Measurements from ENCODE around the gene PAEP. TPM values are rescaled to one million over a fixed set of nuclear protein-coding genes. Genes with fewer than 3 reads are reported as not detected.

PAEP gene
- total RNA-seq, 1 donor from 2014 or later = not detected

- H3K4me3 ChIP-seq = no peak overlapping the region
- DNase-seq (ENCODE audit: low spot score in 2 of 2) = no peak
- no peak for TF ChIP-seq CTCF (IDR thresholded peaks at IDR 0.05)
- intact Hi-C loops (cut with DNase I) = no loop called here
- no peaks in the 10 kb centered on the region for H3K36me3 ChIP-seq
- H3K27me3 ChIP-seq = no peaks in the 10 kb centered on the region
- no peaks in the 10 kb centered on the region for H3K4me1 ChIP-seq
- no peaks in the 10 kb centered on the region for H3K9me3 ChIP-seq
- no peak overlapping the region for H3K27ac ChIP-seq
Measured at GRCh38 chr9:135613946-135614805, 52.6 kb downstream of the PAEP start.

DNA sequence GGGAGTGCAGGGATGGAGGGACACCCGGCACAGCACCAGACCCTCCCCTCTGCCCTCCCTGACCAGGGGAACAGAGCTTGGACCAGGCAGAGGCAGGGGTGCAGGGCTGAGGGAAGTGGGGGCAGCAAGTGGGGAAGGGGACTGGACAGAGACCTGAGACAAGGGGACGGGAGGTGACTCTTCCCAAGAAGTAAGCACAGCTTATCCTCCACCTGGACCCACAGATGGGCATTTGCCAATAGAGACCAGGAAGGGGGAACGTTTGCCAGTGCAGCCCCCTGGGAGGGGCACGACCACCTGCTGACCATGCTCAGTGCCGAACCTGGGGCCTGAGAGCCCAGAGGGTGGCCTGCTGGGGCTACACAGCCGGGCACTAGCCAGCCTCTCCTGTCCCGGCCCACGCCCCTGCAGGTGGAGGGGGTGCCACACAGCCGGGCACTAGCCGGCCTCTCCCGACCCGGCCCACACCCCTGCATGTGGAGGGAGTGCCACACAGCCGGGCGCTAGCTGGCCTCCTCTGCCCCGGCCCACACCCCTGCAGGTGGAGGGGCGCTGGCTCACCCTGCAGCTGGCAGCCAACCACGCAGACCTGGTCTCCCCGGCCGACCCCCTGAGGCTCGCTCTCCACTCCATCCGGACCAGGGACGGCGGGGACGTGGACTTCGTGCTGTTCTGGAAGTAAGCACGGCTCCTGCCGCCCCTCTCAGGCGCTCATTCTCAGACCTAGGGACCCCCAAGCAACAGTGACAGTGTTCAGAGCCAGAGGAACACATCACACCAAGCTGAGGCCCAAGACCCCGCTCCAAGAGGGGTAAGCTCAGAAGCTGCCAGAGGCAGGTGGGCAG, 53.5 kb downstream of the PAEP start:
- intact Hi-C loops (cut with DNase I) = no loop called here
- no peaks in the 10 kb centered on the region for H3K4me1 ChIP-seq
- H3K27ac ChIP-seq = no peak overlapping the region
- no peak for TF ChIP-seq CTCF (IDR thresholded peaks at IDR 0.05)
- DNase-seq (ENCODE audit: low spot score in 2 of 2) = no peak
- no peaks in the 10 kb centered on the region for H3K27me3 ChIP-seq
- H3K9me3 ChIP-seq = no peaks in the 10 kb centered on the region
- H3K4me3 ChIP-seq = no peak overlapping the region
- no peaks in the 10 kb centered on the region for H3K36me3 ChIP-seq

- Histone ChIP-seq H3K4me3 (no peak overlapping the region), H3K27me3 (no peaks in the 10 kb centered on the region), H3K9me3 (no peaks in the 10 kb centered on the region), H3K27ac (no peak overlapping the region), H3K4me1 (no peaks in the 10 kb centered on the region), H3K36me3 (no peaks in the 10 kb centered on the region)
- intact Hi-C loops (cut with DNase I) = no loop called here
- no peak for DNase-seq (ENCODE audit: low spot score in 2 of 2)
- TF ChIP-seq CTCF (IDR thresholded peaks at IDR 0.05) = no peak
Measured at GRCh38 chr9:135615666-135616618, 54.4 kb downstream of the PAEP start.

Other genes starting within 250 kb of the PAEP start
- gene PPP1R26, start 82.0 kb upstream of the PAEP start, total RNA-seq = 25.5 TPM
- 57.3 TPM for gene MRPS2, start 61.1 kb upstream of the PAEP start, total RNA-seq
- not detected for gene LCN1, start 40.3 kb upstream of the PAEP start, total RNA-seq
- gene OBP2A, start 15.6 kb upstream of the PAEP start, total RNA-seq = not detected
- gene GLT6D1, start 77.8 kb downstream of the PAEP start, total RNA-seq = not detected
- not detected for gene LCN9, start 101.6 kb downstream of the PAEP start, total RNA-seq
- gene SOHLH1, start 137.7 kb downstream of the PAEP start, total RNA-seq = not detected
- not detected for gene KCNT1, start 140.4 kb downstream of the PAEP start, total RNA-seq

All from ascending aorta (tissue), 2 donors.